HepG2 (cell line): ENCODE measurements around the gene SKI. TPM values are rescaled to one million over a fixed set of nuclear protein-coding genes. Genes with fewer than 3 reads are reported as not detected.
"Not testable (repeated sequence)": the region's sequence is repeated elsewhere in the genome, so short reads cannot be mapped to it uniquely, and the experiment has no call there.

ENCODE experiments used
- ATAC-seq: fragments of 200-7000 bp; cut with Tn5 transposase; 3 replicates; pipeline ENCODE4 v1.9.1; 2020; ENCODE audit warnings: mild to moderate bottlenecking, moderate library complexity
- BruUV-seq: library from RNA; stranded (reverse); fragments of 400-500 nt; replicated peaks from 2 replicates; lab custom pipeline; 2021; lab: Mats Ljungman, UMichigan
- CTCF ChIA-PET: fragments of 300-600 bp; formaldehyde crosslinking; extraction: SDS; loops from one replicate; lab custom pipeline; 2021; ENCODE audit warnings: low total read pairs, inconsistent platforms, low intra/inter-chr PET ratio; lab: Yijun Ruan, JAX
- POLR2A ChIA-PET: fragments of 350-600 bp; sonication (Branson Sonifier 250); formaldehyde crosslinking; loops from one replicate; lab custom pipeline; 2020; ENCODE audit warnings: antibody characterized with exemption, inconsistent platforms; lab: Yijun Ruan, JAX
- DNase-seq: peaks from one replicate; pipeline ENCODE4 v3.0.0-alpha.2; 2015; ENCODE audit warnings: low spot score
- FAIRE-seq: peaks from 3 replicates; lab custom pipeline; 2011; peaks lifted over from hg19 to GRCh38; lab: Jason Lieb, UNC
- H2AFZ ChIP-seq: one replicate; pipeline ENCODE4 v1.6.1; 2011; ENCODE audit warnings: low read length, inconsistent platforms
- H3K27ac ChIP-seq: fragments of 300-600 bp; 3 replicates; pipeline ENCODE4 v1.8.0; 2011; ENCODE audit warnings: mixed run types, mild to moderate bottlenecking, mixed read lengths, low read length, inconsistent platforms; ENCODE audit not compliant: insufficient read depth; ENCODE audit errors: extremely low read length
- H3K27me3 ChIP-seq, 2 experiments: fragments of 200-600 bp in 1 of 2; 2 replicates in 1 of 2; 3 replicates in 1 of 2; pipeline versions ENCODE4 v1.6.0 to v1.8.0; 2011; ENCODE audit warnings: low read length in 2 of 2, mild to moderate bottlenecking in 2 of 2, moderate library complexity in 2 of 2, inconsistent platforms in 1 of 2; ENCODE audit not compliant: insufficient read depth in 2 of 2, control insufficient read depth in 1 of 2
- H3K36me3 ChIP-seq, 2 experiments: fragments of 200-600 bp in 1 of 2; replicated peaks in 1 of 2; 2 replicates in 1 of 2; 3 replicates in 1 of 2; pipeline versions ENCODE4 v1.5.1 to v1.8.0; 2011; ENCODE audit warnings: low read length in 2 of 2, inconsistent platforms in 1 of 2; ENCODE audit not compliant: insufficient read depth in 2 of 2, control insufficient read depth in 1 of 2
- H3K4me1 ChIP-seq: 2 replicates; pipeline ENCODE4 v1.5.1; 2012; ENCODE audit warnings: low read length, inconsistent platforms; ENCODE audit not compliant: insufficient read depth
- H3K4me2 ChIP-seq: 2 replicates; pipeline ENCODE4 v1.6.0; 2011; ENCODE audit warnings: low read depth, low read length, inconsistent platforms
- H3K4me3 ChIP-seq, 3 experiments: fragments of 200-600 bp in 1 of 3; sonication (generic), shearing (Covaris generic) in 1 of 3; replicated peaks in 1 of 3; 2 replicates each; pipeline ENCODE4 v1.5.1; 2011 to 2016; ENCODE audit warnings: low read length in 3 of 3, inconsistent platforms in 2 of 3, low read depth in 2 of 3, mild to moderate bottlenecking in 2 of 3, control low read depth in 1 of 3, mixed read lengths in 1 of 3; ENCODE audit not compliant: insufficient read depth in 1 of 3
- H3K79me2 ChIP-seq: one replicate; pipeline ENCODE4 v1.6.1; 2011; ENCODE audit warnings: low read length, inconsistent platforms; ENCODE audit not compliant: insufficient read depth
- H3K9ac ChIP-seq: 2 replicates; pipeline ENCODE4 v1.6.0; 2011; ENCODE audit warnings: mild to moderate bottlenecking, low read depth, low read length, inconsistent platforms; ENCODE audit not compliant: insufficient read depth
- H3K9me3 ChIP-seq: 2 replicates; pipeline ENCODE4 v1.5.1; 2012; ENCODE audit warnings: mild to moderate bottlenecking, low read length
- H4K20me1 ChIP-seq: 2 replicates; pipeline ENCODE4 v1.6.0; 2011; ENCODE audit warnings: inconsistent platforms, mild to moderate bottlenecking, low read length, moderate library complexity; ENCODE audit not compliant: insufficient read depth
- CBFB ChIP-seq: sonication (generic); formaldehyde crosslinking; IDR thresholded peaks from 2 replicates; pipeline ENCODE4 v1.4.0; 2020; ENCODE audit warnings: missing genetic modification reagents
- CTCF ChIP-seq: sonication (generic); formaldehyde crosslinking; IDR thresholded peaks from 2 replicates; pipeline ENCODE4 v1.5.0; 2020; ENCODE audit warnings: mild to moderate bottlenecking, missing genetic modification reagents, moderate library complexity
- HNRNPL ChIP-seq: fragments of 200-400 bp; formaldehyde crosslinking; IDR thresholded peaks from 2 replicates; pipeline ENCODE4 v1.6.1; 2017; ENCODE audit warnings: mild to moderate bottlenecking, low read depth, low read length
- MBNL3 ChIP-seq: fragments of 250-450 bp; sonication (Bioruptor Pico); conservative IDR thresholded peaks from 2 replicates; pipeline ENCODE4 v1.8.0; 2022; ENCODE audit warnings: mild to moderate bottlenecking, inconsistent platforms
- SMAD3 ChIP-seq: sonication (generic); formaldehyde crosslinking; IDR thresholded peaks from 2 replicates; pipeline ENCODE4 v1.4.0; 2020; ENCODE audit warnings: missing genetic modification reagents
- STAG1 ChIP-seq: sonication (generic); formaldehyde crosslinking; IDR thresholded peaks from 2 replicates; pipeline ENCODE4 v1.4.0; 2020; ENCODE audit warnings: missing genetic modification reagents
- ZBTB38 ChIP-seq: sonication (generic); formaldehyde crosslinking; IDR thresholded peaks from 2 replicates; pipeline ENCODE4 v1.5.1; 2020; ENCODE audit warnings: mild to moderate bottlenecking, missing genetic modification reagents
- ZNF101 ChIP-seq: sonication (generic); formaldehyde crosslinking; IDR thresholded peaks from 2 replicates; pipeline ENCODE4 v1.4.0; 2020; ENCODE audit warnings: mild to moderate bottlenecking, low read depth, missing genetic modification reagents, borderline replicate concordance
- ZNF496 ChIP-seq: sonication (generic); formaldehyde crosslinking; IDR thresholded peaks from 2 replicates; pipeline ENCODE4 v1.8.1; 2023; ENCODE audit warnings: mild to moderate bottlenecking, moderate library complexity, missing genetic modification reagents; ENCODE audit not compliant: insufficient replicate concordance
- WGBS: methylation state at CpG from one replicate; pipeline ENCODE4 v1.1.6; 2017; ENCODE audit warnings: low lambda C conversion rate; 5-methylcytosine and 5-hydroxymethylcytosine counted together
- in situ Hi-C: cut with HindIII; loops from 2 replicates; pipeline ENCODE4 v1.10.0; 2017; ENCODE audit warnings: low pct_unique_long_range_greater_than_20kb; ENCODE audit not compliant: extremely low pct_ligation_motif_present
- intact Hi-C: fragments of 100-400 bp; cut with micrococcal nuclease; formaldehyde crosslinking; loops from one replicate; pipeline ENCODE4 v1.10.0; 2022; ENCODE audit not compliant: unreplicated experiment
- polyA plus RNA-seq, 8 experiments: library from polyadenylated mRNA; depleted of rRNA in 3 of 8; stranded (reverse) in 7 of 8; unstranded in 1 of 8; fragments of >200 nt; fragmentation: Illumina TruSeq in 4 of 8; extraction: Trizol in 4 of 8; gene quantifications; 2 replicates each; pipeline versions ENCODE4 v1.2.1 to v1.2.3, GENCODE V29; 2011 to 2016; ENCODE audit warnings: low read depth in 4 of 8, missing spikeins in 1 of 8, mixed read lengths in 1 of 8; ENCODE audit not compliant: insufficient read depth in 1 of 8
- total RNA-seq, 5 experiments: library from RNA; depleted of rRNA; stranded (reverse); fragments of >200 nt; fragmentation: Illumina TruSeq; extraction: Trizol; gene quantifications; 2 replicates each; pipeline ENCODE4 v1.2.3, GENCODE V29; 2016; ENCODE audit warnings: low read depth in 1 of 5

SKI gene
- total and polyA plus RNA-seq, 2 of the 13 experiments (the other 11 are each of a cell fraction or from before 2014, with no cell fraction given): 4.7 to 6.9 TPM

GRCh38 chr1:2326524-2326923 lies 98.4 kb downstream of the SKI start:
- Histone ChIP-seq H3K79me2 (no peaks in the 10 kb centered on the region), H2AFZ (no peak overlapping the region), H3K4me3 (no peak overlapping the region), H4K20me1 (no peaks in the 10 kb centered on the region), H3K36me3 (no peaks in the 10 kb centered on the region), H3K4me1 (peaks cover 32% of the 10 kb centered on the region), H3K27me3 (peaks cover 16 to 95% of the 10 kb centered on the region in 2 experiments), H3K9ac (no peak overlapping the region), H3K4me2 (no peak overlapping the region), H3K9me3 (no peaks in the 10 kb centered on the region), H3K27ac (no peak overlapping the region)
- in situ Hi-C loops: no loop called here
- intact Hi-C loops: no loop called here
- no peak for DNase-seq
- no CpG with 5 or more reads among the region's 21 CpGs for WGBS
- no peak for FAIRE-seq
- CTCF ChIA-PET: no interaction called here
- no TSS peak for BruUV-seq
- ATAC-seq: no peak
- TF ChIP-seq SMAD3 (CRISPR knock-in tag): no peak
- TF ChIP-seq STAG1 (CRISPR knock-in tag): 0 out of 2 replicates have a peak, but pooled peaks have one; percentile 3
- TF ChIP-seq CBFB (CRISPR knock-in tag): no peak
- TF ChIP-seq CTCF: 0 out of 2 replicates have a peak, but pooled peaks have one; percentile 14
- TF ChIP-seq HNRNPL: 0 out of 2 replicates have a peak, but pooled peaks have one; percentile 36
- TF ChIP-seq ZNF496 (CRISPR knock-in tag): no peak
- TF ChIP-seq ZBTB38 (CRISPR knock-in tag): 0 out of 2 replicates have a peak, but pooled peaks have one; percentile 14
- TF ChIP-seq ZNF101 (CRISPR knock-in tag): no peak
- no peak for TF ChIP-seq MBNL3 (CRISPR knock-in tag)
- POLR2A ChIA-PET: no interaction called here

- H3K27ac ChIP-seq, H3K9me3 ChIP-seq, H3K4me3 ChIP-seq, FAIRE-seq, H2AFZ ChIP-seq, CTCF ChIA-PET, in situ Hi-C loops, POLR2A ChIA-PET, H3K4me2 ChIP-seq, ATAC-seq, H3K79me2 ChIP-seq, H3K9ac ChIP-seq, H3K36me3 ChIP-seq, H4K20me1 ChIP-seq, BruUV-seq, DNase-seq, intact Hi-C loops: not testable (repeated sequence)
- 83% methylated on average over 2 of the region's 2 CpGs for WGBS
- H3K27me3 ChIP-seq: peaks cover 17 to 88% of the 10 kb centered on the region in 2 experiments
- peaks cover 25% of the 10 kb centered on the region for H3K4me1 ChIP-seq
Observed at GRCh38 chr1:2327162-2327561, 99.0 kb downstream of the SKI start.
